ENCODE data around the gene FLRT3. TPM values are rescaled to one million over a fixed set of nuclear protein-coding genes. Genes with fewer than 3 reads are reported as not detected.

Gene FLRT3

DNA sequence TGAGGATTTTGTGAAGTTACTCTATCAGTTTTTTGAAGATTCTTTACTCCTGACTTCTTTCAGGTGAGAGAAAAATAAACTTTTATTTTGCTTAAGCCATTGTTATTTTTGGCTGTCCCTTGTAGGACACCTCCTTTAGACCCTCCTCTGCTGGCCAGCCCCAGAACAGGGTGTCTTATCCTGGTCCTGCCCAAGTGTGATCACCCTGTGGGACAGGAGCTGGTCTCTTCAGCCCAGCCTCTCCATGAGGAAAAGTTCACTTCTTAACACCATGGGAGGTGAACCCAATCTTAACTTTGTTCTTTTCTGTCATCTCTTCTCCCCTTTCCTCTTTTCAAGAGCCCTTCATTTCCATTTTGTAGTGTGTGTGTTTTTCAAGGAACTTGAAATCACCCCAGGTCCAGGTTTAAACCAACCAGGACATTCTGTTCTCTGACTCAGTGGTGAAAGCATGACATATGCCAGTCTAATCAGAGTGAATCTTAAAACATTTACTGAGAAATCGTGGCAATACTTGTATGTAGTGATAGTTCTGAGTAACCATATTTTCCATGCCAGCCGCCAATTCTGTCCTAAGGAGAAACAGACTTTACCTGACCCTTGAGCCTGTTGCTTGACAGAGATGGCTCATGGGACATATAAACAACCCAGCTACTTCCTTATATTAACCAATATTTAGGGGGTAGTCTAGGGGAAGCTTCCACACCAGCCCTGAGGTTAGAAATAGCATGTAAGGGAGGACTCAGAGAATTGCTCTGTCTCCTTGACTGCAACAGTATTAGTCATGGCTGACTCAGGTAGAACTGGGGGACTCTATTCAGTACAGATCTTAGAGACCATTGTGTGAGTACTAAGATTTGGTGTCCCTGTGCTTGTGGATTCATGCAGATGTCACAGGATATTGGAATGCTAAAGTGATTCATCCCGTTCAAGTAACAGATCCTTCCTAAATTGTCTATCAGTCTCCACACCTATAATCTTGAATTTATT is 48.8 kb downstream of the FLRT3 start:
- Histone ChIP-seq H3K4me1 (ENCODE audit: control insufficient read depth, low read depth, low read length) (no peaks in the 10 kb centered on the region), H3K18ac (ENCODE audit: low read length) (no peak overlapping the region), H4K8ac (ENCODE audit: low read depth, low read length) (no peak overlapping the region), H3K23ac (ENCODE audit: low read length) (no peak overlapping the region), H3K4me2 (ENCODE audit: low read length) (no peak overlapping the region), H3K79me1 (ENCODE audit: low read length) (no peaks in the 10 kb centered on the region), H3K56ac (ENCODE audit: low read length) (no peak overlapping the region), H2BK5ac (ENCODE audit: low read length) (no peak overlapping the region), H2BK120ac (ENCODE audit: low read depth, low read length) (no peak overlapping the region), H3K79me2 (ENCODE audit: control insufficient read depth, insufficient read depth, low read length) (no peaks in the 10 kb centered on the region), H3K4ac (ENCODE audit: low read depth, low read length) (no peak overlapping the region), H2AK5ac (ENCODE audit: low read length) (no peak overlapping the region), H3K9ac (ENCODE audit: low read length) (no peak overlapping the region), H3K36me3 (ENCODE audit: control insufficient read depth, insufficient read depth, low read length) (no peaks in the 10 kb centered on the region), H3K27me3 (ENCODE audit: insufficient read depth, low read length, poor library complexity) (no peaks in the 10 kb centered on the region), H3K4me3 (ENCODE audit: low read length) (no peak overlapping the region), H4K5ac (ENCODE audit: low read length) (no peak overlapping the region), H2BK15ac (replicated peaks; ENCODE audit: low read depth) (no peak overlapping the region), H3K27ac (ENCODE audit: low read depth, low read length) (no peak overlapping the region)
- peak; percentile 10 for DNase-seq
- WGBS (ENCODE audit: extremely low coverage, insufficient coverage, low lambda C conversion rate), result no CpG with 5 or more reads among the region's 3 CpGs

DNA sequence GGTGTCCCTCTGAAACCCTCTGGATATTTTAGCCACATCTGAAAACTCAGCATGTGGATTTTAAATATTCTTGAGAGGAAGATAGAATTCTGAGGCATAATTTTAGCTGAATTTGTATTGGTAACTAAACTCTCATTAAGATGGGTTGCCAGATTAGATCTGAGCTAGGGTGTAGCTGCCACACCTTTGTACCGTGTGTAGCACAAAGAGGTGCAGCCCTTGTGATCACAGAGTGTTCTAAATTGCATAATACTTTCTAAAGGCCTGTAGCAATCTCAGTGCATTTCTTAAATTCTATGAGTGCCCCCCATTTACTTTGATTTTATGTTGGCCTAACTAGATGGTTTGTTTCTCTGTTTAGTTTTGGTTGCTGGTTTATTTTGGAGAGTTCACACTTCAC is 53.0 kb downstream of the FLRT3 start:
- WGBS (ENCODE audit: extremely low coverage, insufficient coverage, low lambda C conversion rate), result no CpG with 5 or more reads among the region's 1 CpG
- no peak for DNase-seq
- Histone ChIP-seq H3K79me2 (ENCODE audit: control insufficient read depth, insufficient read depth, low read length) (no peaks in the 10 kb centered on the region), H4K8ac (ENCODE audit: low read depth, low read length) (no peak overlapping the region), H3K23ac (ENCODE audit: low read length) (no peak overlapping the region), H2BK5ac (ENCODE audit: low read length) (no peak overlapping the region), H3K4ac (ENCODE audit: low read depth, low read length) (no peak overlapping the region), H2BK15ac (replicated peaks; ENCODE audit: low read depth) (no peak overlapping the region), H2BK120ac (ENCODE audit: low read depth, low read length) (no peak overlapping the region), H3K27me3 (ENCODE audit: insufficient read depth, low read length, poor library complexity) (no peaks in the 10 kb centered on the region), H3K79me1 (ENCODE audit: low read length) (no peaks in the 10 kb centered on the region), H3K9ac (ENCODE audit: low read length) (no peak overlapping the region), H3K56ac (ENCODE audit: low read length) (no peak overlapping the region), H2AK5ac (ENCODE audit: low read length) (no peak overlapping the region), H3K18ac (ENCODE audit: low read length) (no peak overlapping the region), H3K27ac (ENCODE audit: low read depth, low read length) (no peak overlapping the region), H3K4me2 (ENCODE audit: low read length) (no peak overlapping the region), H3K4me3 (ENCODE audit: low read length) (no peak overlapping the region), H4K5ac (ENCODE audit: low read length) (no peak overlapping the region), H3K36me3 (ENCODE audit: control insufficient read depth, insufficient read depth, low read length) (no peaks in the 10 kb centered on the region), H3K4me1 (ENCODE audit: control insufficient read depth, low read depth, low read length) (no peaks in the 10 kb centered on the region)

DNA sequence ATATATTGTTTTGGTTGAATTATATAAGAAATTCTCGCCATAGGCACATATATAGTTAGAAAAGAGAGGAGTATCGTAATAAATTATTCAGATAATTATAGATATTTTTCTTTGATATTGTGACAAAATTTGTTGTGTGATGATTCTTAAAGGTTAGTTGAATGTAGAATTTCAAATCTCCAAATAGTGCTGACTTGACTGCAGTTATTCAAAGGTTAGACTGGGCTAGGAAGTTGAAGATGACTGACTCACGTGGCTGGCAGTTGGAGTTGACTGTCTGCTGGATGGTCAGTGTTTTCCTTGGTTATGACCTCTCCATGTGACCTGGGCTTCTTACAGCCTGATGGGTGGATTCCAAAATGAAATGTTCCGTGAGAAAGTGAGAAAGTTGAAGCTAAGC is 55.3 kb downstream of the FLRT3 start:
- no peak overlapping the region for H2BK120ac ChIP-seq (ENCODE audit: low read depth, low read length)
- WGBS (ENCODE audit: extremely low coverage, insufficient coverage, low lambda C conversion rate), result 100% methylated on average over 2 of the region's 4 CpGs

More for the DNA sequence above, 55.3 kb downstream of the FLRT3 start:
- Histone ChIP-seq H3K18ac (ENCODE audit: low read length) (no peak overlapping the region), H3K79me2 (ENCODE audit: control insufficient read depth, insufficient read depth, low read length) (no peaks in the 10 kb centered on the region), H3K4me1 (ENCODE audit: control insufficient read depth, low read depth, low read length) (no peaks in the 10 kb centered on the region), H3K27me3 (ENCODE audit: insufficient read depth, low read length, poor library complexity) (no peaks in the 10 kb centered on the region), H4K5ac (ENCODE audit: low read length) (no peak overlapping the region), H2BK5ac (ENCODE audit: low read length) (no peak overlapping the region), H3K9ac (ENCODE audit: low read length) (no peak overlapping the region), H3K4ac (ENCODE audit: low read depth, low read length) (no peak overlapping the region), H3K23ac (ENCODE audit: low read length) (no peak overlapping the region), H3K56ac (ENCODE audit: low read length) (no peak overlapping the region), H2BK15ac (replicated peaks; ENCODE audit: low read depth) (no peak overlapping the region), H2AK5ac (ENCODE audit: low read length) (no peak overlapping the region), H3K4me2 (ENCODE audit: low read length) (no peak overlapping the region), H3K36me3 (ENCODE audit: control insufficient read depth, insufficient read depth, low read length) (no peaks in the 10 kb centered on the region), H4K8ac (ENCODE audit: low read depth, low read length) (no peak overlapping the region), H3K4me3 (ENCODE audit: low read length) (no peak overlapping the region), H3K79me1 (ENCODE audit: low read length) (no peaks in the 10 kb centered on the region), H3K27ac (ENCODE audit: low read depth, low read length) (no peak overlapping the region)
- DNase-seq, result no peak

Small RNA genes within 50 kb of the gene (small RNA-seq; reads per million reads assigned to genes)
- gene RNU6-228P (ENCODE audit: insufficient read depth), result not detected

Measured in mesendoderm (in vitro differentiated cells).